Measurements from ENCODE around the gene GZMM.

Gene GZMM

DNA sequence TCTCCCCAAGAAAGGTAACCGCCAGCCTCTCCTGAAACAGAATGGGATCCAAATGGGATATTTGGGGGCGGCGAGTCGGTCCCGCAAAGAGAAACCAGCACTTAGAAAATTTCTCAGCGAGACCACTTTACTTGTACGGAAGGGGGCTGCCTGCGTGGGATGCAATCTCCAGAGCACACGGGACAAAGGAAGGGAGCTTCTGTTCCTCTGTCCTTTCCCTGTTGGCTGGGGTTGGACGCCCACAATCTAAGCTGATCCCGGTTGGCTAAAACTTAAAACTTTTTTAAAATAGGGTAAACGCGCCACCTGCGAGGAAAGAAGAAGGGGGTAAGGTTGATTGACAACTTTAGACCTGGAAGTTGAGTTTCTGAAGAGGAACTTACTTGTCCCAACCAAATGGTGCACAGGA lies 27.7 kb downstream of the GZMM start:
- Histone ChIP-seq H3K36me3 (ENCODE audit: low read depth) (0 out of 2 replicates have a peak, but pooled peaks cover 4% of the 10 kb centered on the region), H3K4me3 (ENCODE audit: severe bottlenecking) (peak overlapping the region; percentile 82), H3K4me1 (ENCODE audit: insufficient read depth, poor library complexity, severe bottlenecking) (peaks cover 7% of the 10 kb centered on the region), H3K9me3 (ENCODE audit: severe bottlenecking) (no peaks in the 10 kb centered on the region), H3K27me3 (ENCODE audit: insufficient read depth, poor library complexity, severe bottlenecking) (no peaks in the 10 kb centered on the region), H3K27ac (ENCODE audit: poor library complexity, severe bottlenecking) (peak overlapping the region; percentile 93)
- no peak for DNase-seq (ENCODE audit: low spot score)
- 0 out of 3 replicates have a peak, but pooled peaks have one; percentile 9 for ATAC-seq (ENCODE audit: low read depth)
- TF ChIP-seq, protein P1, sequence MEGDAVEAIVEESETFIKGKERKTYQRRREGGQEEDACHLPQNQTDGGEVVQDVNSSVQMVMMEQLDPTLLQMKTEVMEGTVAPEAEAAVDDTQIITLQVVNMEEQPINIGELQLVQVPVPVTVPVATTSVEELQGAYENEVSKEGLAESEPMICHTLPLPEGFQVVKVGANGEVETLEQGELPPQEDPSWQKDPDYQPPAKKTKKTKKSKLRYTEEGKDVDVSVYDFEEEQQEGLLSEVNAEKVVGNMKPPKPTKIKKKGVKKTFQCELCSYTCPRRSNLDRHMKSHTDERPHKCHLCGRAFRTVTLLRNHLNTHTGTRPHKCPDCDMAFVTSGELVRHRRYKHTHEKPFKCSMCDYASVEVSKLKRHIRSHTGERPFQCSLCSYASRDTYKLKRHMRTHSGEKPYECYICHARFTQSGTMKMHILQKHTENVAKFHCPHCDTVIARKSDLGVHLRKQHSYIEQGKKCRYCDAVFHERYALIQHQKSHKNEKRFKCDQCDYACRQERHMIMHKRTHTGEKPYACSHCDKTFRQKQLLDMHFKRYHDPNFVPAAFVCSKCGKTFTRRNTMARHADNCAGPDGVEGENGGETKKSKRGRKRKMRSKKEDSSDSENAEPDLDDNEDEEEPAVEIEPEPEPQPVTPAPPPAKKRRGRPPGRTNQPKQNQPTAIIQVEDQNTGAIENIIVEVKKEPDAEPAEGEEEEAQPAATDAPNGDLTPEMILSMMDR (IDR thresholded peaks at IDR 0.05; ENCODE audit: poor library complexity, severe bottlenecking) = no peak

DNA sequence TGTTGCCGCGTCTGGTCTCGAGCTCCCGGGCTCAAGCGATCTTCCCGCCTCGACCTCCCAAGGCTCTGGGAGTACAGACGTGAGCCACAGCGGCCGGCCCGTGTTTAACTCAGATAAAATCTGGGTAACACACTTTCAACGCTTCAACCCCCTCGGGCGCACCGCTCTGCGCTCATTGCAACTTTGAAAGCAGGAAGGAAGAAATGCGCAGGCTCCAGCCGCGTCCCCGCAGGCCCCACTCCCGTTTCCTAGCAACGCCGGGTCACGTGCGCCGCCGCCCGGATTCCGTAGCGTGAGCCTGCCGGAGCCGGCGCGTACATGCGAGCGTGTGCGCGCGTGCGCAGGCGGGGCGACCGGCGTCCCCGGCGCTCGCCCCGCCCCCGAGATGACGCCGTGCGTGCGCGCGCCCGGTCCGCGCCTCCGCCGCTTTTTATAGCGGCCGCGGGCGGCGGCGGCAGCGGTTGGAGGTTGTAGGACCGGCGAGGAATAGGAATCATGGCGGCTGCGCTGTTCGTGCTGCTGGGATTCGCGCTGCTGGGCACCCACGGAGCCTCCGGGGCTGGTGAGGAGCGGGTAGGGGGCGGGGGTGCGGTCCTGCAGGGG lies 28.4 kb downstream of the GZMM start, which contains the start of gene BSG:
Gene BSG (plus strand): TSS at position 457 of the 603 bp plus-strand sequence. CDS start 39 bp downstream, at position 496.
- peak; percentile 95 for DNase-seq (ENCODE audit: low spot score)
- peaks cover 7% of the 10 kb centered on the region; the same call in 1 of the 2 replicates for H3K36me3 ChIP-seq (ENCODE audit: low read depth)
- peak within 1 kb of the TSS; percentile 82 for H3K4me3 ChIP-seq (ENCODE audit: severe bottlenecking)
- H3K27me3 ChIP-seq (ENCODE audit: insufficient read depth, poor library complexity, severe bottlenecking) = no peaks in the 10 kb centered on the region
- ATAC-seq (ENCODE audit: low read depth) = peak; percentile 35
- peak within 1 kb of the TSS; percentile 93 for H3K27ac ChIP-seq (ENCODE audit: poor library complexity, severe bottlenecking)
- H3K9me3 ChIP-seq (ENCODE audit: severe bottlenecking) = no peaks in the 10 kb centered on the region
- H3K4me1 ChIP-seq (ENCODE audit: insufficient read depth, poor library complexity, severe bottlenecking) = peaks cover 7% of the 10 kb centered on the region
- TF ChIP-seq, protein P1 (IDR thresholded peaks at IDR 0.05; ENCODE audit: poor library complexity, severe bottlenecking) = no peak

DNA sequence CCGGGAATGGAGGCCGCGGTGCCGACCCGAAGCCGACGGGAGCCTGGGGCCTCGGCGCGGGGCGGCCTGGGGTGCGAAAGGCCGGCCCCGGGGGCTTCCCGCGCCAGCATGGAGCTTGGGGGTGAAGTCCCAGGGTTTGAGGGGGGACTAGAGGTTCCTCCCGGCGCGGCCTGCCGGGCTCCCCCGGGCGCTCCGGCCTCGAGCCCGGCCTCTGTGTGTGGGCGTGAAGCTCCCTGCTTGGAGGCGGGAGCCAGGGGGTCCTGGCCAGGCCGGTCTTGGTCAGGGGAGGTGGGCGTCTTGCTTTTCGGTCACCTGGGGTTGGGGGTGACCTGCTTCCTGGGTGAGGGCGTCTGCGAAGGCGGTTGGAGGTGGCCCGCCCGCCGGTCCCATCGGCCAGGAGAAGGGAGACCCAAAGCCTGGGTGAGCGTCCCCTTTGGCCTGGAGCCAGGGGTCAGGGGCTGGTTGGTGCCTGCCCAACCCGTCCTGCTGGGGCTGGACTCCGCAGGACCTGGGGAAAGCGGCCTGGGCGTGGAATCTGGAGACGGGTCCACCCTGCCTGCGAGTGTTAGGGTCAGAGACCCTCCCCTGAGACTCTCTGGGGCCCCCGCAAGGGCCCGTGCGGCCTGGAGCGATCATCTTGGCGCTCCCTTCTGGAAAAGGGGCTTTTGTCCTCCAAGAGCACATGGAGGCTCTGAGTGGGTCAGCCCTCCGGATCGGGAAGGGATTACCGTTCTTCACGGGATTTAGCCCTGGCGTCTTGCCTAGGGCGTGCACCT lies 29.1 kb downstream of the GZMM start:
- Histone ChIP-seq H3K4me3 (ENCODE audit: severe bottlenecking) (peak overlapping the region; percentile 82), H3K36me3 (ENCODE audit: low read depth) (peaks cover 13% of the 10 kb centered on the region), H3K4me1 (ENCODE audit: insufficient read depth, poor library complexity, severe bottlenecking) (peaks cover 7% of the 10 kb centered on the region), H3K9me3 (ENCODE audit: severe bottlenecking) (no peaks in the 10 kb centered on the region), H3K27ac (ENCODE audit: poor library complexity, severe bottlenecking) (peak overlapping the region; percentile 93), H3K27me3 (ENCODE audit: insufficient read depth, poor library complexity, severe bottlenecking) (no peaks in the 10 kb centered on the region)
- ATAC-seq (ENCODE audit: low read depth) (no peak), DNase-seq (ENCODE audit: low spot score) (no peak)
- TF ChIP-seq, protein P1 (IDR thresholded peaks at IDR 0.05; ENCODE audit: poor library complexity, severe bottlenecking) = no peak

DNA sequence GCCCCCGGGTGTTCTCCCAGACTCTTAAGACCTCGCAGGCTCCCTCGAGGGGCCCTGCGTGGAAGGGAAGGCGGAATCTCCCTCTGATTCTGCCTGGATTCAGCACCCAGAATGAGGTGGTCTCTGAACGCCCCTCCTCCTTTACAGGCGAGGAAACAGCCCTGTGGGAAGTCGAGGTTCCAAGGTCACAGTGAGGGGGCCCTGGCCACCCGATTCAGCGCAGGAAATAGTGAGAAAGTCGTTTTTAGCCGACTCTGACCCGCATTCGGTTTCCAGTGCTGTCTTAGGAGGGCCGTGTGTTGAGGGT lies 29.6 kb downstream of the GZMM start:
- DNase-seq (ENCODE audit: low spot score) (no peak), ATAC-seq (ENCODE audit: low read depth) (no peak)
- H3K4me3 ChIP-seq (ENCODE audit: severe bottlenecking) = peak overlapping the region; percentile 82
- no peaks in the 10 kb centered on the region for H3K27me3 ChIP-seq (ENCODE audit: insufficient read depth, poor library complexity, severe bottlenecking)
- H3K36me3 ChIP-seq (ENCODE audit: low read depth) = peaks cover 18% of the 10 kb centered on the region
- no peaks in the 10 kb centered on the region for H3K9me3 ChIP-seq (ENCODE audit: severe bottlenecking)
- peak overlapping the region; percentile 93 for H3K27ac ChIP-seq (ENCODE audit: poor library complexity, severe bottlenecking)
- H3K4me1 ChIP-seq (ENCODE audit: insufficient read depth, poor library complexity, severe bottlenecking) = peaks cover 7% of the 10 kb centered on the region
- TF ChIP-seq, protein P1 (IDR thresholded peaks at IDR 0.05; ENCODE audit: poor library complexity, severe bottlenecking) = no peak
